K562 (cell line): Measurements from ENCODE around the gene SERPINE2. TPM values are rescaled to one million over a fixed set of nuclear protein-coding genes. Genes with fewer than 3 reads are reported as not detected.

Experiments
- ATAC-seq: fragments of 200-7000 bp; cut with Tn5 transposase; 3 replicates; pipeline ENCODE4 v1.9.1; 2020; ENCODE audit warnings: moderate library complexity
- BruUV-seq: library from RNA; stranded (reverse); fragments of 400-500 nt; replicated peaks from 2 replicates; lab custom pipeline; 2021; lab: Mats Ljungman, UMichigan
- CTCF ChIA-PET: fragments of 300-600 bp; formaldehyde crosslinking; extraction: SDS; loops from one replicate; lab custom pipeline; 2021; ENCODE audit warnings: low intra/inter-chr PET ratio; lab: Yijun Ruan, JAX
- POLR2A ChIA-PET: fragments of 300-600, 350-650 bp; sonication (Branson Sonifier 250); formaldehyde crosslinking; extraction: SDS; loops from one replicate; lab custom pipeline; 2021; ENCODE audit warnings: antibody characterized with exemption, inconsistent platforms; lab: Yijun Ruan, JAX
- DNase-seq, 4 experiments: peaks; one replicate each; pipeline versions ENCODE4 v3.0.0 to v3.0.0-alpha.2; 2011 to 2018; ENCODE audit warnings: low spot score in 3 of 4, mixed read lengths in 3 of 4; ENCODE audit errors: extremely low read depth in 1 of 4
- FAIRE-seq: peaks from 2 replicates; lab custom pipeline; 2011; peaks lifted over from hg19 to GRCh38; lab: Jason Lieb, UNC
- H2AFZ ChIP-seq: 2 replicates; pipeline ENCODE4 v1.6.0; 2011; ENCODE audit warnings: low read depth, low read length, control low read depth, inconsistent platforms
- H3K27ac ChIP-seq: fragments of 200-600 bp; 3 replicates; pipeline ENCODE4 v1.8.0; 2011; ENCODE audit warnings: low read depth, mild to moderate bottlenecking, control low read depth, inconsistent platforms, low read length, moderate library complexity, mixed read lengths; ENCODE audit errors: extremely low read depth
- H3K27me3 ChIP-seq, 2 experiments: fragments of 300-600 bp in 1 of 2; 2 replicates in 1 of 2; 3 replicates in 1 of 2; pipeline versions ENCODE4 v1.6.0 to v1.8.0; 2011; ENCODE audit warnings: inconsistent platforms in 2 of 2, low read length in 2 of 2, mild to moderate bottlenecking in 1 of 2, mixed read lengths in 1 of 2, moderate library complexity in 1 of 2; ENCODE audit not compliant: control insufficient read depth in 2 of 2, insufficient read depth in 2 of 2
- H3K36me3 ChIP-seq: fragments of 300-600 bp; 3 replicates; pipeline ENCODE4 v1.8.0; 2011; ENCODE audit warnings: mild to moderate bottlenecking, low read length, inconsistent platforms; ENCODE audit not compliant: control insufficient read depth, insufficient read depth
- H3K4me1 ChIP-seq, 2 experiments: fragments of 200-600 bp in 1 of 2; replicated peaks in 1 of 2; 2 replicates in 1 of 2; 3 replicates in 1 of 2; pipeline versions ENCODE4 v1.5.1 to v1.8.0; 2011; ENCODE audit warnings: inconsistent platforms in 2 of 2, low read length in 2 of 2, mild to moderate bottlenecking in 1 of 2, mixed read lengths in 1 of 2, moderate library complexity in 1 of 2; ENCODE audit not compliant: control insufficient read depth in 2 of 2, insufficient read depth in 2 of 2
- H3K4me2 ChIP-seq: 2 replicates; pipeline ENCODE4 v1.6.1; 2011; ENCODE audit warnings: low read length, control low read depth, inconsistent platforms, mixed read lengths; ENCODE audit not compliant: insufficient read depth
- H3K4me3 ChIP-seq: fragments of 200-600 bp; sonication (generic), shearing (Covaris generic); 2 replicates; pipeline ENCODE4 v1.5.1; 2016; ENCODE audit warnings: control low read depth, inconsistent platforms
- H3K79me2 ChIP-seq: fragments of 200-600 bp; 3 replicates; pipeline ENCODE4 v1.8.0; 2011; ENCODE audit warnings: low read length, inconsistent platforms; ENCODE audit not compliant: control insufficient read depth, insufficient read depth
- H3K9ac ChIP-seq, 2 experiments: 2 replicates each; pipeline versions ENCODE4 v1.6.0 to v1.6.1; 2011; ENCODE audit warnings: low read depth in 2 of 2, low read length in 2 of 2, control low read depth in 1 of 2, inconsistent platforms in 1 of 2, mild to moderate bottlenecking in 1 of 2, mixed read lengths in 1 of 2; ENCODE audit not compliant: insufficient read depth in 1 of 2
- H3K9me1 ChIP-seq: one replicate; pipeline ENCODE4 v1.6.0; 2011; ENCODE audit warnings: inconsistent platforms, mild to moderate bottlenecking, low read length, moderate library complexity; ENCODE audit not compliant: control insufficient read depth, insufficient read depth
- H3K9me3 ChIP-seq: replicated peaks from 2 replicates; pipeline ENCODE4 v1.5.1; 2011; ENCODE audit warnings: low read depth, low read length, inconsistent platforms; ENCODE audit not compliant: control insufficient read depth, insufficient read depth
- H4K20me1 ChIP-seq: replicated peaks from 2 replicates; pipeline ENCODE4 v1.6.1; 2011; ENCODE audit warnings: low read length, inconsistent platforms, mixed read lengths; ENCODE audit not compliant: control insufficient read depth, insufficient read depth
- ATF2 ChIP-seq: sonication (generic); formaldehyde crosslinking; IDR thresholded peaks from 2 replicates; pipeline ENCODE4 v1.8.1; 2022; ENCODE audit warnings: missing genetic modification reagents
- FIP1L1 ChIP-seq: fragments of 200-400 bp; formaldehyde crosslinking; IDR thresholded peaks from 2 replicates; pipeline ENCODE4 v1.6.1; 2018; ENCODE audit warnings: mild to moderate bottlenecking, low read depth, low read length; ENCODE audit not compliant: poor library complexity, severe bottlenecking
- GATA2 ChIP-seq: sonication (generic); formaldehyde crosslinking; IDR thresholded peaks from 2 replicates; pipeline ENCODE4 v1.4.0; 2020; ENCODE audit warnings: mild to moderate bottlenecking, missing genetic modification reagents
- HNRNPH1 ChIP-seq: fragments of 200-400 bp; formaldehyde crosslinking; optimal IDR thresholded peaks from 2 replicates; pipeline ENCODE3; 2017; ENCODE audit warnings: low read depth, mild to moderate bottlenecking, low read length, moderate library complexity
- ILF3 ChIP-seq: fragments of 450-650 bp; IDR thresholded peaks from 2 replicates; pipeline ENCODE4 v1.6.1; 2018; ENCODE audit warnings: antibody characterized with exemption, mild to moderate bottlenecking, moderate library complexity, borderline replicate concordance
- IRF2 ChIP-seq: sonication (generic); formaldehyde crosslinking; IDR thresholded peaks from 2 replicates; pipeline ENCODE4 v1.8.1; 2022; ENCODE audit warnings: mild to moderate bottlenecking, missing genetic modification reagents
- MNT ChIP-seq, 2 experiments: fragments of 450-650 bp; conservative IDR thresholded peaks; 2 replicates each; pipeline ENCODE4 v1.6.1; 2017; ENCODE audit warnings: mild to moderate bottlenecking in 2 of 2, moderate library complexity in 2 of 2
- MYBL2 ChIP-seq, 2 experiments: fragments of 450-650 bp in 1 of 2; sonication (generic) in 1 of 2; formaldehyde crosslinking in 1 of 2; IDR thresholded peaks; 2 replicates each; pipeline versions ENCODE4 v1.6.1 to v1.8.1; 2017 to 2022; ENCODE audit warnings: borderline replicate concordance in 1 of 2, inconsistent platforms in 1 of 2, low read depth in 1 of 2, mild to moderate bottlenecking in 1 of 2, missing genetic modification reagents in 1 of 2, moderate library complexity in 1 of 2
- NBN ChIP-seq: fragments of 450-650 bp; IDR thresholded peaks from 2 replicates; pipeline ENCODE4 v1.6.1; 2016; ENCODE audit warnings: low read depth, mild to moderate bottlenecking
- POLR2B ChIP-seq: fragments of 450-650 bp; IDR thresholded peaks from 2 replicates; pipeline ENCODE4 v1.6.1; 2018; ENCODE audit warnings: low read depth; ENCODE audit not compliant: partially characterized antibody
- RBM15 ChIP-seq: fragments of 200-400 bp; formaldehyde crosslinking; IDR thresholded peaks from 2 replicates; pipeline ENCODE4 v1.6.1; 2018; ENCODE audit warnings: mild to moderate bottlenecking, low read length, moderate library complexity; ENCODE audit not compliant: insufficient read depth
- TCF3 ChIP-seq: sonication (generic); formaldehyde crosslinking; IDR thresholded peaks from 2 replicates; pipeline ENCODE4 v1.4.0; 2020; ENCODE audit warnings: mild to moderate bottlenecking, missing genetic modification reagents
- TEAD4 ChIP-seq, 2 experiments: sonication (generic) in 1 of 2; formaldehyde crosslinking in 1 of 2; IDR thresholded peaks; 2 replicates each; pipeline versions ENCODE4 v1.6.1 to v1.8.0; 2012 to 2022; ENCODE audit warnings: borderline replicate concordance in 1 of 2, inconsistent platforms in 1 of 2, low read length in 1 of 2, mild to moderate bottlenecking in 1 of 2, missing genetic modification reagents in 1 of 2
- ZNF280B ChIP-seq: fragments of 250-450 bp; sonication (Bioruptor Pico); IDR thresholded peaks from 2 replicates; pipeline ENCODE4 v1.5.1; 2021; ENCODE audit warnings: mild to moderate bottlenecking
- ZNF511 ChIP-seq: sonication (generic); formaldehyde crosslinking; IDR thresholded peaks from 2 replicates; pipeline ENCODE4 v1.8.0; 2022; ENCODE audit warnings: mild to moderate bottlenecking, missing genetic modification reagents
- WGBS: fragments of 100-300 bp; shearing (Covaris generic); methylation state at CpG from one replicate; pipeline ENCODE4 v1.1.6; 2016; ENCODE audit warnings: low coverage, mixed read lengths; ENCODE audit not compliant: insufficient coverage; ENCODE audit errors: missing lambda C conversion rate; 5-methylcytosine and 5-hydroxymethylcytosine counted together
- in situ Hi-C: fragments of 300-500 bp; cut with MboI; formaldehyde crosslinking; loops from 4 replicates; pipeline ENCODE4 v1.15.0; 2018; ENCODE audit warnings: inconsistent platforms, mixed read lengths
- intact Hi-C: fragments of 100-400 bp; cut with micrococcal nuclease; formaldehyde crosslinking; loops from 2 replicates; pipeline ENCODE4 v1.14.2; 2022
- polyA plus RNA-seq, 8 experiments: library from polyadenylated mRNA; depleted of rRNA in 4 of 8; stranded (reverse) in 5 of 8; unstranded in 3 of 8; fragments of >200 nt; fragmentation: Nextera tagmentation in 2 of 8; fragmentation: Illumina TruSeq in 1 of 8; extraction: Ambion mirVana in 2 of 8; extraction: Trizol in 1 of 8; gene quantifications; 2 replicates each; pipeline versions ENCODE4 v1.2.1 to v1.2.3, GENCODE V29; 2011 to 2014; ENCODE audit warnings: inconsistent platforms in 1 of 8, missing spikeins in 1 of 8
- total RNA-seq, 7 experiments: library from RNA; depleted of rRNA in 6 of 7; stranded (reverse); fragments of >200 nt in 6 of 7; fragmentation: Illumina TruSeq in 2 of 7; extraction: Trizol in 2 of 7; gene quantifications; 2 replicates each; pipeline versions ENCODE4 v1.2.1 to v1.2.3, GENCODE V29; 2011 to 2021; ENCODE audit warnings: low replicate concordance in 1 of 7

The SERPINE2 gene
- total and polyA plus RNA-seq, 9 of the 15 experiments (the other 6 are each of a cell fraction or from before 2014, with no cell fraction given) = 0.03 to 0.16 (median 0.13) TPM; not detected in 6

- H4K20me1 ChIP-seq = no peaks in the 10 kb centered on the region
- H3K4me2 ChIP-seq = no peak overlapping the region
- 7% methylated on average over 3 of the region's 6 CpGs for WGBS
- no peaks in the 10 kb centered on the region for H3K79me2 ChIP-seq
- no peak overlapping the region for H2AFZ ChIP-seq
- BruUV-seq = no TSS peak
- intact Hi-C loops (no loop called here), in situ Hi-C loops (no loop called here)
- no peak overlapping the region for H3K4me3 ChIP-seq
- POLR2A ChIA-PET = no interaction called here
- H3K9ac ChIP-seq = no peak overlapping the region
- CTCF ChIA-PET = no interaction called here
- FAIRE-seq (no peak), DNase-seq (no peak), ATAC-seq (no peak)
- no peak for TF ChIP-seq GATA2 (CRISPR knock-in tag)
- no peak for TF ChIP-seq ILF3
- TF ChIP-seq NBN = no peak
- no peak for TF ChIP-seq POLR2B
- TF ChIP-seq MYBL2 (IDR thresholded peaks at IDR 0.05; ENCODE audit: low read depth) = no peak
- TF ChIP-seq MYBL2 (CRISPR knock-in tag; IDR thresholded peaks at IDR 0.05; ENCODE audit: borderline replicate concordance) = no peak
- TF ChIP-seq ZNF280B (CRISPR knock-in tag) = no peak
- no peak for TF ChIP-seq TEAD4 (IDR thresholded peaks at IDR 0.05; ENCODE audit: low read length)
- no peak for TF ChIP-seq TEAD4 (CRISPR knock-in tag; IDR thresholded peaks at IDR 0.05; ENCODE audit: borderline replicate concordance)
- TF ChIP-seq FIP1L1 = no peak
- no peak for TF ChIP-seq IRF2 (CRISPR knock-in tag)
- TF ChIP-seq HNRNPH1 = no peak
- TF ChIP-seq MNT (conservative IDR thresholded peaks at IDR 0.05) = no peak
- no peak for TF ChIP-seq RBM15
- TF ChIP-seq ATF2 (CRISPR knock-in tag) = no peak
- no peak for TF ChIP-seq ZNF511 (CRISPR knock-in tag)
- no peak for TF ChIP-seq TCF3 (CRISPR knock-in tag)
- H3K27ac ChIP-seq = no peak overlapping the region
- H3K9me1 ChIP-seq = no peaks in the 10 kb centered on the region
- H3K36me3 ChIP-seq = no peaks in the 10 kb centered on the region
- H3K4me1 ChIP-seq = peaks cover 0 to 3% of the 10 kb centered on the region in 2 experiments; a peak in 2 of 5 replicates
- peaks cover 0 to 3% of the 10 kb centered on the region in 2 experiments; a peak in 3 of 5 replicates for H3K27me3 ChIP-seq
- H3K9me3 ChIP-seq = no peaks in the 10 kb centered on the region; the same call in 1 of the 2 replicates
Observed at GRCh38 chr2:224029876-224030275, 9.2 kb downstream of the SERPINE2 start.
